Large intestine (tissue), 3 donors: ENCODE results near the gene ARHGAP26. TPM values are rescaled to one million over a fixed set of nuclear protein-coding genes. Genes with fewer than 3 reads are reported as not detected.

Experiments used
- DNase-seq, 2 donors: peaks; one replicate each; pipeline versions ENCODE4 v3.0.0 to v3.0.0-alpha.2; 2013
- H3K27ac ChIP-seq: one replicate; pipeline ENCODE4 v1.5.1; 2013; ENCODE audit warnings: low read length
- H3K27me3 ChIP-seq: 2 replicates; pipeline ENCODE4 v1.6.1; 2013; ENCODE audit warnings: low read length; ENCODE audit not compliant: control insufficient read depth, insufficient read depth
- H3K36me3 ChIP-seq: 2 replicates; pipeline ENCODE4 v1.6.1; 2013; ENCODE audit warnings: low read length; ENCODE audit not compliant: control insufficient read depth, insufficient read depth
- H3K4me1 ChIP-seq: one replicate; pipeline ENCODE4 v1.6.1; 2013; ENCODE audit warnings: low read length; ENCODE audit not compliant: control insufficient read depth, insufficient read depth
- H3K4me3 ChIP-seq: one replicate; pipeline ENCODE4 v1.5.1; 2013; ENCODE audit warnings: low read length
- H3K9me3 ChIP-seq: one replicate; pipeline ENCODE4 v1.6.1; 2013; ENCODE audit warnings: mild to moderate bottlenecking, low read depth, low read length, moderate library complexity; ENCODE audit not compliant: control insufficient read depth
- WGBS: methylation state at CpG from one replicate; pipeline ENCODE4 v1.1.5; 2013; ENCODE audit warnings: low lambda C conversion rate; ENCODE audit not compliant: insufficient coverage; 5-methylcytosine and 5-hydroxymethylcytosine counted together
- polyA plus RNA-seq: library from polyadenylated mRNA; unstranded; fragments of 120-200 nt; gene quantifications from one replicate; pipeline ENCODE4 v1.2.1, GENCODE V29; 2013

Gene ARHGAP26
- polyA plus RNA-seq, 1 donor: 31.8 TPM

GRCh38 chr5:143068712-143069111 lies 298.5 kb downstream of the ARHGAP26 start:
- Histone ChIP-seq H3K27me3 (no peaks in the 10 kb centered on the region), H3K27ac (no peak overlapping the region), H3K4me3 (no peak overlapping the region), H3K36me3 (peaks cover 23% of the 10 kb centered on the region), H3K9me3 (peaks cover 13% of the 10 kb centered on the region), H3K4me1 (no peaks in the 10 kb centered on the region)
- no peak for DNase-seq

DNA sequence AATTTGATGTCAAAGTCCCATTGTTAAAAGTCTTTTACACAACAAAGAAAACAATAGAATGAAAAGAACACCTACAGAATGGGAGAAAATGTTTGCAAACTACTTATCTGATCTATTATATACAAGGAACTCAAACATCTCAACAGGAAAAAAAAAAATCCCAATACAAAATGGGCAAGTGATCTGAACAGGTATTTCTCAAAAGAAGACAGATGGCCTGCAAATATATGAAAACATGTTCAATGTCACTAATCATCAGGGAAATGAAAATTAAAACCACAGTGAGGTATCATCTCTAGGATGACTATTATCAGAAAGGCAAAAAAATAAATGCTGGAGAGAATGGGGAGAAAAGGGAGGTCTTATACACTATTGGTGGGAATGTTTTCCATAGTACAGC lies 301.8 kb downstream of the ARHGAP26 start:
- no peak for DNase-seq
- Histone ChIP-seq H3K4me1 (no peaks in the 10 kb centered on the region), H3K27me3 (no peaks in the 10 kb centered on the region), H3K4me3 (no peak overlapping the region), H3K27ac (no peak overlapping the region), H3K9me3 (peaks cover 13% of the 10 kb centered on the region), H3K36me3 (peaks cover 16% of the 10 kb centered on the region)

- Histone ChIP-seq H3K36me3 (peaks cover 16% of the 10 kb centered on the region), H3K4me1 (no peaks in the 10 kb centered on the region), H3K9me3 (peaks cover 13% of the 10 kb centered on the region), H3K4me3 (no peak overlapping the region), H3K27ac (no peak overlapping the region), H3K27me3 (no peaks in the 10 kb centered on the region)
- no peak for DNase-seq
Observed at GRCh38 chr5:143072734-143073133, 302.6 kb downstream of the ARHGAP26 start.

- no peak overlapping the region for H3K4me3 ChIP-seq
- H3K27ac ChIP-seq: no peak overlapping the region
- peaks cover 14% of the 10 kb centered on the region for H3K36me3 ChIP-seq
- H3K4me1 ChIP-seq: no peaks in the 10 kb centered on the region
- H3K9me3 ChIP-seq: peaks cover 13% of the 10 kb centered on the region
- DNase-seq: no peak
- no peaks in the 10 kb centered on the region for H3K27me3 ChIP-seq
- 100% methylated on average over 1 of the region's 3 CpGs for WGBS
Observed at GRCh38 chr5:143073766-143074165, 303.6 kb downstream of the ARHGAP26 start.

GRCh38 chr5:143074414-143074996 lies 304.3 kb downstream of the ARHGAP26 start:
- H3K27ac ChIP-seq: no peak overlapping the region
- no peak overlapping the region for H3K4me3 ChIP-seq
- WGBS: no CpG with 5 or more reads among the region's 1 CpG
- H3K4me1 ChIP-seq: no peaks in the 10 kb centered on the region
- H3K27me3 ChIP-seq: no peaks in the 10 kb centered on the region
- H3K36me3 ChIP-seq: peaks cover 10% of the 10 kb centered on the region
- no peak for DNase-seq
- peaks cover 13% of the 10 kb centered on the region for H3K9me3 ChIP-seq

GRCh38 chr5:143076377-143076776 lies 306.2 kb downstream of the ARHGAP26 start:
- DNase-seq: no peak
- no peak overlapping the region for H3K4me3 ChIP-seq
- WGBS: 86% methylated on average over 1 of the region's 1 CpG
- H3K27ac ChIP-seq: no peak overlapping the region
- H3K4me1 ChIP-seq: no peaks in the 10 kb centered on the region
- peaks cover 5% of the 10 kb centered on the region for H3K9me3 ChIP-seq
- peaks cover 2% of the 10 kb centered on the region for H3K36me3 ChIP-seq
- H3K27me3 ChIP-seq: no peaks in the 10 kb centered on the region

GRCh38 chr5:143077453-143078103 lies 307.4 kb downstream of the ARHGAP26 start:
- WGBS: no CpG with 5 or more reads among the region's 6 CpGs
- H3K9me3 ChIP-seq: no peaks in the 10 kb centered on the region
- no peak overlapping the region for H3K4me3 ChIP-seq
- no peak for DNase-seq
- peaks cover 2% of the 10 kb centered on the region for H3K36me3 ChIP-seq
- no peaks in the 10 kb centered on the region for H3K27me3 ChIP-seq
- no peaks in the 10 kb centered on the region for H3K4me1 ChIP-seq
- H3K27ac ChIP-seq: no peak overlapping the region

DNA sequence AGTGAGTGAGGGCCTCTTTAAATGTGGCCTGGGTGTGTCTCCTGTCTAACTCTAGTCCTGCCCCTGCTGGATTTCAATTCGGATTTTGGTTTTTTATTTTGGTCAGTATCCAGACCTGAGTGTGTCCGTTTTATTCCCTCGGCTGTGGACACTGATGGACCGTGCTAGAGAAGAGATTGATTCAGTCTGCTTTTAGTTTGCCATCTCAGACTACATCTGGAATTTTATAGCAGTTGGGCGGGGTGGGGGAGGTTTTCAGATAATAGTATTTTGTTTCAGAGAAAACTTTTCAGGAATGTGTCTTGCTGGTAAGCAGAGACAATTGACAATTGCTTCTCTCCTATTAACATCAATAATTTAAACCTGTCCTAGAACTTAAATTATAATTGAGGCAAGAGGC lies 308.1 kb downstream of the ARHGAP26 start:
- no peaks in the 10 kb centered on the region for H3K27me3 ChIP-seq
- H3K36me3 ChIP-seq: peaks cover 2% of the 10 kb centered on the region
- WGBS: no CpG with 5 or more reads among the region's 5 CpGs
- DNase-seq: no peak
- no peaks in the 10 kb centered on the region for H3K9me3 ChIP-seq
- H3K4me1 ChIP-seq: no peaks in the 10 kb centered on the region
- no peak overlapping the region for H3K27ac ChIP-seq
- H3K4me3 ChIP-seq: no peak overlapping the region

- Histone ChIP-seq H3K27ac (no peak overlapping the region), H3K4me3 (no peak overlapping the region), H3K9me3 (no peaks in the 10 kb centered on the region), H3K36me3 (peaks cover 2% of the 10 kb centered on the region), H3K4me1 (no peaks in the 10 kb centered on the region), H3K27me3 (no peaks in the 10 kb centered on the region)
- 60% methylated on average over 2 of the region's 2 CpGs for WGBS
- no peak for DNase-seq
Observed at GRCh38 chr5:143078971-143079370, 308.8 kb downstream of the ARHGAP26 start.

DNA sequence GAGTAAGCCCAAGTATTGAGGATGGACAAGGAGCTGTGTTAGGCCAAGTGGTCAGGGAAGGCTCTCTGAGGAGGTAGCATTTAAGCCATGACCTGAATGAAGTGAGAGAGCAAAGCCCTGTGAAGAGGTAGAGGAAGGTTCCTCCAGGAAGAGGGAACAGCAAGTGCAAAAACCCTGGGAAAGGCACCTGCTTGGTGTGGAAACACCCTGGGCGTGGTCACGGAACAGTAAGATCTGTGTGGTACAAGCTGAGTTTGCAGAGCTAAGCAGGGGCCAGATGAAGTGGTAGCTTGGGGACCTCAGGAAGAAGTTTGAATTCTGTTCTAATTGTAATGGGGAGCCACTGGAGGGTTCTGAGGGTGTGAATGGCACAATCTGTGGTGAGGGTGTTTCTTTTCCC lies 310.2 kb downstream of the ARHGAP26 start:
- Histone ChIP-seq H3K9me3 (no peaks in the 10 kb centered on the region), H3K4me3 (no peak overlapping the region), H3K27ac (no peak overlapping the region), H3K27me3 (no peaks in the 10 kb centered on the region), H3K4me1 (no peaks in the 10 kb centered on the region), H3K36me3 (peaks cover 4% of the 10 kb centered on the region)
- no CpG with 5 or more reads among the region's 2 CpGs for WGBS
- DNase-seq: no peak

- Histone ChIP-seq H3K9me3 (no peaks in the 10 kb centered on the region), H3K27me3 (no peaks in the 10 kb centered on the region)
- WGBS: no CpG with 5 or more reads among the region's 1 CpG
Observed at GRCh38 chr5:143080982-143081381, 310.8 kb downstream of the ARHGAP26 start.

More at GRCh38 chr5:143080982-143081381, 310.8 kb downstream of the ARHGAP26 start:
- Histone ChIP-seq H3K4me1 (no peaks in the 10 kb centered on the region), H3K36me3 (peaks cover 2% of the 10 kb centered on the region), H3K27ac (no peak overlapping the region), H3K4me3 (no peak overlapping the region)
- no peak for DNase-seq
